ENCODE measurements around the gene BAHCC1. TPM values are rescaled to one million over a fixed set of nuclear protein-coding genes. Genes with fewer than 3 reads are reported as not detected.

The BAHCC1 gene
- total RNA-seq, 1 donor, result 6.5 TPM

DNA sequence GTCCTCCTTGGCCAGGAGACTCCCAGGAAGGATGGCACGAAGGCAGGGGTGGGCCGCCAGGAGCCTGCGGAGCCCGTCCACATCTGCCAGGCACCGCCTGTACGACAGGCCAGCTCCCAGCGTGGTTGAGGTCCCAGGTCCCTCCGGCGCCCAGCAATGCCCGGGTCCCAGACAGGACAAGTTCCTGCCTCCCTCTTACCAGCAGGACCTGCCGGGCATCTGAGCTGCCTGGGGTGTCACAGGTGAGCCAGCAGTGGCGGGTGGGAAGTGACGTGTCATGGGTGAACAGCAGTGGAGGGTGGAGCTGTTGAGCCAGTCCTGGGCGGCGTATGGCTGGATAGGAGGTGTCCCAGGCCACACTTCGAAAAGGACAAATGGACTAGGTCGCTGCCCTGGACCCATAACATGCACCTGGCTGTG lies 15.7 kb upstream of the BAHCC1 start:
- no peak overlapping the region for H3K4me3 ChIP-seq (ENCODE audit: low read depth, low read length)
- no peak for DNase-seq (ENCODE audit: low read depth)
- TF ChIP-seq, protein P1, sequence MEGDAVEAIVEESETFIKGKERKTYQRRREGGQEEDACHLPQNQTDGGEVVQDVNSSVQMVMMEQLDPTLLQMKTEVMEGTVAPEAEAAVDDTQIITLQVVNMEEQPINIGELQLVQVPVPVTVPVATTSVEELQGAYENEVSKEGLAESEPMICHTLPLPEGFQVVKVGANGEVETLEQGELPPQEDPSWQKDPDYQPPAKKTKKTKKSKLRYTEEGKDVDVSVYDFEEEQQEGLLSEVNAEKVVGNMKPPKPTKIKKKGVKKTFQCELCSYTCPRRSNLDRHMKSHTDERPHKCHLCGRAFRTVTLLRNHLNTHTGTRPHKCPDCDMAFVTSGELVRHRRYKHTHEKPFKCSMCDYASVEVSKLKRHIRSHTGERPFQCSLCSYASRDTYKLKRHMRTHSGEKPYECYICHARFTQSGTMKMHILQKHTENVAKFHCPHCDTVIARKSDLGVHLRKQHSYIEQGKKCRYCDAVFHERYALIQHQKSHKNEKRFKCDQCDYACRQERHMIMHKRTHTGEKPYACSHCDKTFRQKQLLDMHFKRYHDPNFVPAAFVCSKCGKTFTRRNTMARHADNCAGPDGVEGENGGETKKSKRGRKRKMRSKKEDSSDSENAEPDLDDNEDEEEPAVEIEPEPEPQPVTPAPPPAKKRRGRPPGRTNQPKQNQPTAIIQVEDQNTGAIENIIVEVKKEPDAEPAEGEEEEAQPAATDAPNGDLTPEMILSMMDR (IDR thresholded peaks at IDR 0.05; ENCODE audit: insufficient read depth, low read depth, low read length), result no peak

DNA sequence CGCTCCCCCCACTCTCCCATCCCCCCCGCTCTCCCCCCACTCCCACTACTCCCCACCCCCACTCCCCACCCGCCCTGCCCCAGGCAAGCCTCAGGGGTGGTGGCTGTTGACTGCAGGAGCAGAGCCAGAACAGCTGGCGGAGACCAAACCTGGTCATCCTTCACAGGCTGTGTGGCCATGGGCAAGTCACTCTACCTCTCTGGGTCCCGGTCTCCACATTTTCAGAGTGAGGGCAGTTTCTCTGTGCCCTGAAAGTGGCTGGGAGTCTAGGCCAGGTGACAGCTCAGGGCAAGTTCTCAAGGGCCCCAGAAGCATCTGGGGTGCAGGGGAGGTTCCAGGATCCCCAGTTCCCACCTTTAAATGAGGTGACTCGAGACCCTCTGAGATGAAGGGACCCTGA lies 15.1 kb upstream of the BAHCC1 start:
- DNase-seq (ENCODE audit: low read depth), result no peak
- no peak overlapping the region for H3K4me3 ChIP-seq (ENCODE audit: low read depth, low read length)

DNA sequence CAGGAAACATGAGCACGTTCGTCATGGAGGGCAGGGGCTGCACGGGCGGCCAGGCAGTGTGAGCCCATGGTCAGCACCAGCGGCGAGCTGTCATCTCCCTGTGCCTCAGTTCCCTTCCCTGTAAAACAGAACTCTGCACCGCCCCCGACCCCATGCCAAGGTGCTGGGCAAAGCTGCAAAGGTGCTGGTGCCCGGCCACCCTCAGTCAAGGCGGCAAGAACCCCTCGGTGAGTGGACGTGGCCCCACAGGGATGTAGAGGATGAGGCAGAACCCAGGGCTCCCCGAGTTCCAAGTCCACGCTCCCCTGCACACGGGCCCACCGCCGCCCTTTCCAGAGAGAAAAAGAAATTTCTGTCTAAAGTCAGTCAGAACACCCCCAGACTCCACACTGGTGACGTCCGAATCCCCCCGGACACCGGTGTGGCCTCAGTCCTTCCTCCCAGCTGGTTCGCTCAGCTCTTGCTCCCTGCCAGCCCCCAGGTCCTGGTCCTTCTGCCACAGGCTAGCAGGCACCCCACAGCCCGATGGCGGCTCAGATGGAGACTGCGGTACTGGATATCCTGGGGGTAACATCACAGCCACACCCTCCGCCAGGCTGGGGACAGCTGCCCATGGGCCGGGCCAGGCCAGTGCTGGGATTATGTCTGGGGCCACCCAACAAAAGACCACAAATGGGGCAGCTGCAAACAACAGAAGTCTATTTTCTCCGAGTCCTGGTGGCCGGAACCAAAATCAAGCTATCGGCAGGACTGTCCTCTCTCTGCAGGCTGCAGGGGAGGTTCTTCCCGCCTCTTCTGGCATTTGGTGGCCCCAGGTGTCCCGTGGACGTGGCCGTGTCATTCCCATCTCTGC lies 14.4 kb upstream of the BAHCC1 start:
- TF ChIP-seq, protein P1 (IDR thresholded peaks at IDR 0.05; ENCODE audit: insufficient read depth, low read depth, low read length), result no peak
- H3K4me3 ChIP-seq (ENCODE audit: low read depth, low read length), result no peak overlapping the region
- DNase-seq (ENCODE audit: low read depth), result no peak

More for the DNA sequence above, 15.1 kb upstream of the BAHCC1 start:
- TF ChIP-seq, protein P1 (IDR thresholded peaks at IDR 0.05; ENCODE audit: insufficient read depth, low read depth, low read length), result no peak

DNA sequence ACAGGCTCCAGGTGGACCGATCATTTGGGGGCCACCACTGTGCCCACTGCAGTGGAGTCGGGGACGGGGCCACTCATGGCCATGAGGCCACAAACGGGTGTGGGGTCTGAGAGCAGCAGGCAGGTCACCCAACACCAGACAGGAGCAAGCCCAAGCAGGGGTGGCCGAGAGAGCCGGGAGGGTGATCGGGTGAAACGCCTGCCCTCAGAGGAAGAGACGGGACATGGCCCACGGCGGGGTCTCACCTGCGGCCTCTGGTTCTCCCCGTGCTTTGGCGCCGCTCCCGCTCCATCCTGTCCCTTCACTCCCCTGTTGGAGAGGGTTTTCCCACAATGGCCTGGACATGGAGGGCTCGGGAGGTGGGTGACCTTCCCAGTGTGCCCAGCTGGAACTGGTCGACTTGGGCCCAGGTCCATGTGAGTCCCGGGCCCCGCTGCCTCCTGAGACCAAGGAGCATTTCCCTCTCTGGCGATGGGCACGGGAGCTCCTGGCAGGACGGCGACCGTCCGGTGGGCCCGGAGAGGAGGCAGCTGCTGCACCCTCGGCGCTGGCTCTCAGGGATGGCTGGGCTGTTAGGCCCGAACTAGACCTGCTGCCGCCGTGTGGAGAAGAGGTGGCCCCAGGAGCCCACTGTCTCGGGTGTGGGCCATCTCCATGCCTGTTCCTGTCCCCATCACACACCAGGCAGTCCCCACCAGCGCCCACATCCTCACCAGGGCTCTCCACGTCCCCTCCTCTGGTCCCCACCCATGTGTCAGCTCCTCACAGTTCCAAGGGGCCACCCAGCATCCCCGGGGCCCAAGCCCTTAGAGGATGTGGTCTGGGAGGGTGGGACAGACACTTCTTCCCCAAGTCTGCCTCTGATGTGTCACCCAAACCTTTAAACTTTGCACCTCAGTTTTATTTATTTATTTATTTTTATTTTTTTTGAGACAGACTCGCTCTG lies 13.4 kb upstream of the BAHCC1 start:
- TF ChIP-seq, protein P1 (IDR thresholded peaks at IDR 0.05; ENCODE audit: insufficient read depth, low read depth, low read length), result no peak
- DNase-seq (ENCODE audit: low read depth), result no peak
- H3K4me3 ChIP-seq (ENCODE audit: low read depth, low read length), result no peak overlapping the region

DNA sequence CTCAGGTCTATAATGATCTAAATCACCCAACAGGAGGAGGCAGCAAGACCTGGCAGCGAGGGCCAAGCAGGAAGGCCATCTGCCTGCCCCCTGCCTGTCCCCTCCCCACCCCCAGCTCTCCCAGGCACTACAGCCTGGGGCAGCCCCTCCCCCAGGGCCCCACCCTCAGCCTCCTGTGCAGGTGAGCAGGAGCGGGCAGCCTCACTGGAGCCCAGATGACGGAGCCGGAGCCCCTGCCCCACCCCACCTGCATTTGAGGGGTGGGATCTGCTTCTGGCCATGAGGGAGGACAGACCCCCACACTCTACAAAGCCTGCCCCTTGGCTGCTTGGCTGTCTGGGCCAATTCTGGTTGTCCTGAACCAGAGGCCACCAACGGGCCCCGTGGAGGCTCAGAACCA lies 12.4 kb upstream of the BAHCC1 start:
- TF ChIP-seq, protein P1 (IDR thresholded peaks at IDR 0.05; ENCODE audit: insufficient read depth, low read depth, low read length), result no peak
- no peak for DNase-seq (ENCODE audit: low read depth)
- no peak overlapping the region for H3K4me3 ChIP-seq (ENCODE audit: low read depth, low read length)

DNA sequence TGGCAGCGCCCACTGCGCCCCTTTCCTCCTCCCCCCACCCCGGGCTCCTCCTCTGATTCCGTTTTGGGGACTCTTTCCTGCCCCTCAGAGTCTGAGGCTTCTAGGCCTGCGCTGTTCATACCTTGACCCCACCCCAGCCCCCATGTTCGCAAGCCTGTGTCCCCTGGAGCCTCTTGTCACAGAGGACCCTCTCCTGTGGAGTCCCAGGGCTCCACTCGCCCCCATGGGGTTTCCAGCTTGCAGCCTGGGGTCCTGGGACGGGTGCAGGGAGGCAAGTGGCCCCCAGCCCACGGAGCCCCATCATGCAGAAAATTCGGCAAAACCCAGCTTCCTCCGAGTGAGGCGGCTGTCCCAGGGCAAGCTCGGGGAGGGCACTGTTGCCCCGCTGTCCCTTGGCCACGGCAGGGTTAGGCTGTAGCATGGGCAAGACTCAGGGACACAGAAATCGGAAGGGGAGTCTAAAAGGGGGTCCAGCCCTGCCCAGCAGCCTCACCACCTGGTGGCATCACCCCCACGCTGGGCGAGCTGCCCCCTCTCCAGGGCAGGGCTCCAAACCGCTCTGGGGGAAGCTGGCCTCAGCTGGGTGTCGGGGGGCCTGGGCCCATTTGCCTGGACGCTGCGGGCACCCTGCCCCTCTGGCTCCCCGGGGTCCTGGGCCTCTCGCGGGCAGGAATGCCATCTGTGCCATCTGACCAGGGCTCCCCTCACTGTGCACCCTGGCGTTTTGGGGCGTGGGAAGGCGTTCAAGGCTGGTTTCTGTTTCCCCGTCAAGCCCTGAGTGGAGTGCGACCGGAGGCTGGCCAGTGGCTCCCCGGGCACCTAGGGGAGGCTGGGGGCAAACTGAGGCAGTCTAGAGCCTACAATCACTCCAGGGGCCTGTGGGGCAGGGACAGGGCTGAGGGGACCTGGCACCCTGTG lies 11.5 kb upstream of the BAHCC1 start:
- DNase-seq (ENCODE audit: low read depth), result no peak
- H3K4me3 ChIP-seq (ENCODE audit: low read depth, low read length), result no peak overlapping the region
- TF ChIP-seq, protein P1 (IDR thresholded peaks at IDR 0.05; ENCODE audit: insufficient read depth, low read depth, low read length), result no peak
